H1 (cell line): Measurements from ENCODE around the gene RTCA. TPM values are rescaled to one million over a fixed set of nuclear protein-coding genes. Genes with fewer than 3 reads are reported as not detected.

Source experiments
- CTCF ChIA-PET: fragments of 300-600 bp; sonication (Branson Sonifier 250); formaldehyde crosslinking; loops from one replicate; lab custom pipeline; 2021; ENCODE audit not compliant: partially characterized antibody; lab: Charles Lee
- POLR2A ChIA-PET: fragments of 300-600 bp; sonication (Branson Sonifier 250); formaldehyde crosslinking; loops from one replicate; lab custom pipeline; 2021; ENCODE audit warnings: inconsistent platforms; ENCODE audit not compliant: partially characterized antibody; lab: Charles Lee
- DNase-seq, 2 experiments: peaks; one replicate each; pipeline versions ENCODE4 v3.0.0 to v3.0.0-alpha.2; 2010 to 2022; ENCODE audit warnings: low spot score in 2 of 2, low read depth in 1 of 2, mixed read lengths in 1 of 2
- FAIRE-seq: peaks from 2 replicates; lab custom pipeline; 2011; peaks lifted over from hg19 to GRCh38; lab: Jason Lieb, UNC
- H2AFZ ChIP-seq: 2 replicates; pipeline ENCODE4 v1.8.1; 2012; ENCODE audit warnings: low read length, inconsistent platforms
- H2AK5ac ChIP-seq: 2 replicates; pipeline ENCODE4 v1.6.1; 2013; ENCODE audit warnings: low read depth, low read length
- H2BK120ac ChIP-seq: replicated peaks from 2 replicates; pipeline ENCODE3; 2013; ENCODE audit warnings: low read depth, low read length, inconsistent platforms
- H2BK12ac ChIP-seq: 2 replicates; pipeline ENCODE4 v1.6.1; 2013; ENCODE audit warnings: low read depth, low read length
- H2BK15ac ChIP-seq: 2 replicates; pipeline ENCODE4 v1.6.1; 2013; ENCODE audit warnings: low read length
- H2BK20ac ChIP-seq: 2 replicates; pipeline ENCODE4 v1.6.1; 2013; ENCODE audit warnings: low read length
- H2BK5ac ChIP-seq: 2 replicates; pipeline ENCODE4 v1.6.1; 2013; ENCODE audit warnings: low read depth, low read length
- H3K14ac ChIP-seq: 2 replicates; pipeline ENCODE4 v1.6.1; 2013; ENCODE audit warnings: inconsistent platforms; ENCODE audit not compliant: insufficient read length
- H3K18ac ChIP-seq: 2 replicates; pipeline ENCODE4 v1.6.1; 2013; ENCODE audit warnings: low read length; ENCODE audit errors: extremely low read depth
- H3K23ac ChIP-seq: 2 replicates; pipeline ENCODE4 v1.6.1; 2013; ENCODE audit warnings: inconsistent platforms; ENCODE audit not compliant: insufficient read length
- H3K23me2 ChIP-seq: 2 replicates; pipeline ENCODE4 v1.6.1; 2013; ENCODE audit warnings: low read depth, low read length
- H3K27ac ChIP-seq: 2 replicates; pipeline ENCODE4 v1.6.1; 2011; ENCODE audit warnings: low read depth, low read length, inconsistent platforms
- H3K27me3 ChIP-seq, 4 experiments: replicated peaks in 1 of 4; 1 replicate in 1 of 4; 2 replicates in 3 of 4; pipeline versions ENCODE4 v1.6.1 to v1.8.1; 2011 to 2013; ENCODE audit warnings: low read length in 3 of 4, mild to moderate bottlenecking in 3 of 4, inconsistent platforms in 2 of 4, mixed read lengths in 2 of 4, moderate library complexity in 1 of 4; ENCODE audit not compliant: control insufficient read depth in 3 of 4, insufficient read depth in 3 of 4; ENCODE audit errors: extremely low read depth in 1 of 4
- H3K36me3 ChIP-seq, 4 experiments: 2 replicates each; pipeline versions ENCODE4 v1.6.1 to v1.8.1; 2011 to 2013; ENCODE audit warnings: mild to moderate bottlenecking in 4 of 4, low read length in 3 of 4, moderate library complexity in 2 of 4, control low read depth in 1 of 4, inconsistent platforms in 1 of 4; ENCODE audit not compliant: insufficient read depth in 4 of 4, control insufficient read depth in 2 of 4
- H3K4ac ChIP-seq: replicated peaks from 2 replicates; pipeline ENCODE3; 2013; ENCODE audit warnings: low read length, low read depth, mixed read lengths, inconsistent platforms; ENCODE audit not compliant: insufficient read length
- H3K4me1 ChIP-seq, 4 experiments: replicated peaks in 1 of 4; 1 replicate in 1 of 4; 2 replicates in 3 of 4; pipeline versions ENCODE4 v1.6.1 to v1.8.1; 2011 to 2013; ENCODE audit warnings: low read length in 3 of 4, inconsistent platforms in 2 of 4, mixed read lengths in 1 of 4; ENCODE audit not compliant: insufficient read depth in 4 of 4, control insufficient read depth in 3 of 4
- H3K4me2 ChIP-seq, 2 experiments: 2 replicates each; pipeline versions ENCODE4 v1.6.1 to v1.8.1; 2011 to 2013; ENCODE audit warnings: low read depth in 2 of 2, low read length in 2 of 2, control low read depth in 1 of 2, inconsistent platforms in 1 of 2, mild to moderate bottlenecking in 1 of 2; ENCODE audit not compliant: insufficient read depth in 1 of 2
- H3K4me3 ChIP-seq, 4 experiments: fragments of 200-600, 300-600 bp in 1 of 4; sonication (generic), shearing (Covaris generic), sonication (Bioruptor Twin) in 1 of 4; 2 replicates each; pipeline versions ENCODE4 v1.5.1 to v1.8.1; 2011 to 2016; ENCODE audit warnings: low read length in 4 of 4, low read depth in 3 of 4, control low read depth in 2 of 4, inconsistent platforms in 2 of 4, mild to moderate bottlenecking in 2 of 4, mixed read lengths in 1 of 4, moderate library complexity in 1 of 4; ENCODE audit not compliant: insufficient read depth in 2 of 4; ENCODE audit errors: extremely low read depth in 1 of 4
- H3K56ac ChIP-seq: replicated peaks from 2 replicates; pipeline ENCODE3; 2013; ENCODE audit warnings: low read depth, mild to moderate bottlenecking, mixed read lengths, low read length, inconsistent platforms; ENCODE audit not compliant: insufficient read length
- H3K79me1 ChIP-seq: 2 replicates; pipeline ENCODE4 v1.6.1; 2013; ENCODE audit warnings: low read depth, low read length, control low read depth
- H3K79me2 ChIP-seq, 2 experiments: 2 replicates each; pipeline versions ENCODE4 v1.6.1 to v1.8.1; 2012 to 2013; ENCODE audit warnings: low read length in 2 of 2, mild to moderate bottlenecking in 2 of 2, inconsistent platforms in 1 of 2; ENCODE audit not compliant: insufficient read depth in 2 of 2, control insufficient read depth in 1 of 2
- H3K9ac ChIP-seq, 4 experiments: replicated peaks in 1 of 4; 1 replicate in 1 of 4; 2 replicates in 3 of 4; pipeline versions ENCODE4 v1.6.1 to v1.8.1; 2011 to 2013; ENCODE audit warnings: low read depth in 3 of 4, low read length in 3 of 4, control low read depth in 2 of 4, mild to moderate bottlenecking in 2 of 4, moderate library complexity in 2 of 4, inconsistent platforms in 1 of 4; ENCODE audit errors: extremely low read depth in 1 of 4
- H3K9me3 ChIP-seq, 2 experiments: 2 replicates each; pipeline versions ENCODE4 v1.6.1 to v1.8.1; 2012 to 2013; ENCODE audit warnings: mild to moderate bottlenecking in 2 of 2, moderate library complexity in 2 of 2, control low read depth in 1 of 2, inconsistent platforms in 1 of 2, low read depth in 1 of 2, low read length in 1 of 2, mixed read lengths in 1 of 2; ENCODE audit not compliant: insufficient read depth in 2 of 2
- H4K20me1 ChIP-seq, 2 experiments: replicated peaks in 1 of 2; 2 replicates each; pipeline versions ENCODE3 to v1.8.1; 2011 to 2013; ENCODE audit warnings: inconsistent platforms in 2 of 2, low read length in 2 of 2, mild to moderate bottlenecking in 1 of 2; ENCODE audit not compliant: insufficient read depth in 2 of 2, control insufficient read depth in 1 of 2
- H4K5ac ChIP-seq: 2 replicates; pipeline ENCODE4 v1.6.1; 2013; ENCODE audit warnings: low read length, low read depth, mixed read lengths, inconsistent platforms; ENCODE audit not compliant: insufficient read length
- H4K8ac ChIP-seq: 2 replicates; pipeline ENCODE4 v1.8.0; 2013; ENCODE audit warnings: mild to moderate bottlenecking, moderate library complexity, low read length, inconsistent platforms; ENCODE audit not compliant: insufficient read depth; ENCODE audit errors: extremely low read depth
- H4K91ac ChIP-seq: replicated peaks from 2 replicates; pipeline ENCODE3; 2013; ENCODE audit warnings: low read length, mixed read lengths, inconsistent platforms; ENCODE audit not compliant: insufficient read length
- ASH2L ChIP-seq: fragments of 200-600, 300-600 bp; sonication (generic); IDR thresholded peaks from one replicate; pipeline ENCODE4 v1.7.1; 2017; ENCODE audit warnings: low read length
- CEBPB ChIP-seq: IDR thresholded peaks from 2 replicates; pipeline ENCODE4 v1.6.1; 2012; ENCODE audit warnings: low read depth, low read length
- WGBS, 2 experiments: shearing (Covaris generic) in 1 of 2; methylation state at CpG; one replicate each; pipeline versions ENCODE4 v1.1.6 to v1.1.7; 2013 to 2015; ENCODE audit warnings: low lambda C conversion rate in 2 of 2, mixed read lengths in 2 of 2, inconsistent platforms in 1 of 2, low coverage in 1 of 2, missing lambda C conversion rate in 1 of 2; ENCODE audit not compliant: insufficient replicate concordance in 2 of 2, insufficient coverage in 1 of 2, insufficient read length in 1 of 2; ENCODE audit errors: extremely low coverage in 1 of 2, missing lambda C conversion rate in 1 of 2; 5-methylcytosine and 5-hydroxymethylcytosine counted together
- polyA plus RNA-seq, 7 experiments: library from polyadenylated mRNA; depleted of rRNA in 3 of 7; stranded (reverse) in 5 of 7; unstranded in 2 of 7; fragments of >200 nt in 5 of 7; fragments of 200-250 nt in 2 of 7; gene quantifications; 1 replicate in 5 of 7; 2 replicates in 1 of 7; 4 replicates in 1 of 7; pipeline versions ENCODE4 v1.2.1 to v1.2.3, GENCODE V29; 2011 to 2013; ENCODE audit warnings: missing spikeins in 2 of 7, mixed read lengths in 2 of 7
- total RNA-seq: library from RNA; stranded (reverse); fragmentation: NEBNext Ultra II Directional; extraction: Animal tissue kit (Norgen Biotek cat#: 25700); gene quantifications from 2 replicates; pipeline ENCODE4 v1.2.1, GENCODE V29; 2021

The RTCA gene
- total and polyA plus RNA-seq, 2 of the 8 experiments (the other 6 are each of a cell fraction or from before 2014, with no cell fraction given): 13.8 to 31.6 TPM

DNA sequence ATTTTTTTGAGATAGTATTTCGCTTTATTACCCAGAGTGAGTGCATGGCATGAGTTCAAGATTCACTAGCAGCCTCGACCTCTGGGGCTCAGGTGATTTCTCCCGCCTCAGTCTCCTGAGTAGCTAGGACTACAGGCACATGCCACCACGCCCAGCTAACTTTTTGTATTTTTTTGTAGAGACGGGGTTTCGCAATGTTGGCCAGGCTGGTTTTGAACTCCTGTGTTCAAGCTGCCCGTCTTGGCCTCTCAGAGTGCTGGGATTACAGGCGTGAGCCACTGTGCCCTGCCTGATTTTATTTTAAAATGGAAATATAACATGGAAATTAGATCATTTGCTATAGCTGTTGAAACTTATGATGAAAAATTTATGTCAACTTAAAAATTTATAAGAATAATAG lies 30.1 kb downstream of the RTCA start:
- no peak overlapping the region for H4K5ac ChIP-seq
- ChIA-PET POLR2A (interaction anchor here (0.6 kb wide), 1 partner anchor 29 kb away, joined by 3 read pairs; no protein-coding TSS in a partner anchor), CTCF (interaction anchor here (0.7 to 1.5 kb wide), 3 partner anchors 73 to 168 kb away, joined by 5 read pairs; no protein-coding TSS in a partner anchor)
- no peak overlapping the region for H4K8ac ChIP-seq
- no peak overlapping the region for H3K4me2 ChIP-seq
- no peaks in the 10 kb centered on the region for H3K23me2 ChIP-seq
- H3K56ac ChIP-seq: no peak overlapping the region
- H3K4me3 ChIP-seq: no peak overlapping the region
- peaks cover 3 to 10% (median 6%) of the 10 kb centered on the region in 4 experiments; a peak in 6 of 7 replicates for H3K4me1 ChIP-seq
- peak; percentile 16; the same call in 1 of the 2 replicates for TF ChIP-seq CEBPB
- TF ChIP-seq ASH2L: no peak
- H2AK5ac ChIP-seq: no peak overlapping the region
- H3K23ac ChIP-seq: no peak overlapping the region
- H3K27ac ChIP-seq: no peak overlapping the region
- H2BK5ac ChIP-seq: no peak overlapping the region
- H3K79me1 ChIP-seq: no peaks in the 10 kb centered on the region
- H2BK12ac ChIP-seq: no peak overlapping the region
- no peak overlapping the region for H2AFZ ChIP-seq
- no peak overlapping the region for H3K9ac ChIP-seq
- FAIRE-seq (no peak), DNase-seq (no peak)
- no peak overlapping the region for H2BK20ac ChIP-seq
- H3K9me3 ChIP-seq: no peaks in the 10 kb centered on the region
- no peaks in the 10 kb centered on the region for H3K27me3 ChIP-seq
- no peak overlapping the region for H3K4ac ChIP-seq
- H3K18ac ChIP-seq: no peak overlapping the region
- peaks cover 0 to 14% (median 0%) of the 10 kb centered on the region in 4 experiments; a peak in 2 of 8 replicates for H3K36me3 ChIP-seq
- no peaks in the 10 kb centered on the region for H4K20me1 ChIP-seq
- H4K91ac ChIP-seq: no peak overlapping the region
- WGBS, 2 experiments: 90% methylated on average over 8 of the region's 8 CpGs; no CpG with 5 or more reads in 1 of the 2 experiments
- H2BK15ac ChIP-seq: no peak overlapping the region
- no peak overlapping the region for H2BK120ac ChIP-seq
- no peak overlapping the region for H3K14ac ChIP-seq
- no peaks in the 10 kb centered on the region for H3K79me2 ChIP-seq
